Measurements from ENCODE around the gene OR2L3.

DNA sequence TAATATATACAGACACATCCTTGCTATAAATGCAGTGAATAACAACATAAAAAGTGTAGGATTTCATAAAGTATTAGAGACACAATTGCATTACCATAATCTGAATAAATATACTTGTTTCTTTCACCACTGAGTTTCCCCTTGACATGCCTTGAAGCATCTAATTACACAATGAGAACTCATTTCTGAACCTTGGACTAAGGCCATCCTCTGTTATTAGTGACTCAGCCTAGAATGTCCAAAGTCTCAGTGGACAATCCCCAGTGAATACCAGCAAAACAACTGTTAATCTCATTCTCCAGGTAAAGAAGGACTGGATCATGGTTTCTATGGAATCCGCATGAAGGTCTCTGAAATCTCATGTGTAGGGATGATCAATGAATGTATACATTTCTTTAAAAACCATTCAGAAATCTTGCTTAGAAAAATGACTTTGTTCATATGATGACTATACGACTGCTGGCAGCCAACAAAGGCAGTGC, 33.4 kb upstream of the OR2L3 start, which contains the start of gene OR2L5:
- TF ChIP-seq, protein P1, sequence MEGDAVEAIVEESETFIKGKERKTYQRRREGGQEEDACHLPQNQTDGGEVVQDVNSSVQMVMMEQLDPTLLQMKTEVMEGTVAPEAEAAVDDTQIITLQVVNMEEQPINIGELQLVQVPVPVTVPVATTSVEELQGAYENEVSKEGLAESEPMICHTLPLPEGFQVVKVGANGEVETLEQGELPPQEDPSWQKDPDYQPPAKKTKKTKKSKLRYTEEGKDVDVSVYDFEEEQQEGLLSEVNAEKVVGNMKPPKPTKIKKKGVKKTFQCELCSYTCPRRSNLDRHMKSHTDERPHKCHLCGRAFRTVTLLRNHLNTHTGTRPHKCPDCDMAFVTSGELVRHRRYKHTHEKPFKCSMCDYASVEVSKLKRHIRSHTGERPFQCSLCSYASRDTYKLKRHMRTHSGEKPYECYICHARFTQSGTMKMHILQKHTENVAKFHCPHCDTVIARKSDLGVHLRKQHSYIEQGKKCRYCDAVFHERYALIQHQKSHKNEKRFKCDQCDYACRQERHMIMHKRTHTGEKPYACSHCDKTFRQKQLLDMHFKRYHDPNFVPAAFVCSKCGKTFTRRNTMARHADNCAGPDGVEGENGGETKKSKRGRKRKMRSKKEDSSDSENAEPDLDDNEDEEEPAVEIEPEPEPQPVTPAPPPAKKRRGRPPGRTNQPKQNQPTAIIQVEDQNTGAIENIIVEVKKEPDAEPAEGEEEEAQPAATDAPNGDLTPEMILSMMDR (IDR thresholded peaks at IDR 0.05), result no peak
- TF ChIP-seq POLR2AphosphoS5 (IDR thresholded peaks at IDR 0.05), result no peak
